Endometrial microvascular endothelial cells (primary cell): ENCODE results near the gene DLG1. TPM values are rescaled to one million over a fixed set of nuclear protein-coding genes. Genes with fewer than 3 reads are reported as not detected.

Source experiments
- in situ Hi-C: cut with HindIII; loops from 2 replicates; pipeline ENCODE4 v1.10.0; 2017; ENCODE audit warnings: low sequenced_read_pairs, low pct_unique_long_range_greater_than_20kb; ENCODE audit errors: inconsistent ontology term
- total RNA-seq: library from RNA; depleted of rRNA; stranded (reverse); fragments of >200 nt; gene quantifications from one replicate; pipeline ENCODE4 v1.2.3, GENCODE V29; 2015; ENCODE audit errors: inconsistent ontology term

DLG1 gene
- total RNA-seq, 1 donor from 2014 or later, result 32.8 TPM

DNA sequence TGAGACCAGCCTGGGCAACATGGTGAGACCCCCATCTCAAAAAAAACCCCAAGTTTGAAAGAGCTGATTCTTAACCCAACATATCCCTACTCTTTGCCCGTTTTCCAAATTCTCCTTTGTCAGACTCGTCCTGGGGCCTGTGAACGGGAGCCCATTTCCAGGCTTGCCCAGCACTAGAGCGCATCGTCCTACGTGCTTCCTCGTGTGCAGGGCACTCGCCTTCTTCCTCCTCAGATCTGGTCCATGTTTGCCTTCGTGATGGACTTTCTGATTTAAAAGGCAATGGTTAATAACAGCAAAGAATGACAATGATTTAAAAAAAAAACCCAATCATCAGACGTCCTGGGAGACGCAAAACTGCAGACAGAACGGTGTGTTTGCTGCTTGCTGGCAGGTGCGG, 278.9 kb downstream of the DLG1 start:
- in situ Hi-C loops, result no loop called here

GRCh38 chr3:197019021-197019420, 279.4 kb downstream of the DLG1 start:
- in situ Hi-C loops, result no loop called here

DNA sequence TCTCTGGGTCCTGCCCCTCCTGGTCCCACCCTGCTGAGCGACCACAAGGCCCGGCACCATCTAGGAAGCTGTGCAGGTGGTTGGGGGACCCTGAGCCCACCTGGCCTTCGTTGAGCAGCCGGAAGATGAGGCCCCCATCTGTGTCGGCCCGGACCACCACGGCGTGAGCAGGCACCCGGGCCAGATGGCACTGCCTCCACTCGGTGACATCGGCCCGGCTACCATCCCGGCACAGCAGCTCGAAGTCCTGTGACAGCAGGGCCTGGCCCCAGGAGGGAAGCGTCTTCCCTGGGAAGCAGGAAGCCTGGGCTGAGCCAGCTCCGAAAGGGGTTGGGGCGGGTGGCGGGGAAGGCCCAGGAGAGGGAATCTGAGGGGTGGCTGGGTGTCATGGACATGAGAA, 281.4 kb downstream of the DLG1 start:
- in situ Hi-C loops, result no loop called here

DNA sequence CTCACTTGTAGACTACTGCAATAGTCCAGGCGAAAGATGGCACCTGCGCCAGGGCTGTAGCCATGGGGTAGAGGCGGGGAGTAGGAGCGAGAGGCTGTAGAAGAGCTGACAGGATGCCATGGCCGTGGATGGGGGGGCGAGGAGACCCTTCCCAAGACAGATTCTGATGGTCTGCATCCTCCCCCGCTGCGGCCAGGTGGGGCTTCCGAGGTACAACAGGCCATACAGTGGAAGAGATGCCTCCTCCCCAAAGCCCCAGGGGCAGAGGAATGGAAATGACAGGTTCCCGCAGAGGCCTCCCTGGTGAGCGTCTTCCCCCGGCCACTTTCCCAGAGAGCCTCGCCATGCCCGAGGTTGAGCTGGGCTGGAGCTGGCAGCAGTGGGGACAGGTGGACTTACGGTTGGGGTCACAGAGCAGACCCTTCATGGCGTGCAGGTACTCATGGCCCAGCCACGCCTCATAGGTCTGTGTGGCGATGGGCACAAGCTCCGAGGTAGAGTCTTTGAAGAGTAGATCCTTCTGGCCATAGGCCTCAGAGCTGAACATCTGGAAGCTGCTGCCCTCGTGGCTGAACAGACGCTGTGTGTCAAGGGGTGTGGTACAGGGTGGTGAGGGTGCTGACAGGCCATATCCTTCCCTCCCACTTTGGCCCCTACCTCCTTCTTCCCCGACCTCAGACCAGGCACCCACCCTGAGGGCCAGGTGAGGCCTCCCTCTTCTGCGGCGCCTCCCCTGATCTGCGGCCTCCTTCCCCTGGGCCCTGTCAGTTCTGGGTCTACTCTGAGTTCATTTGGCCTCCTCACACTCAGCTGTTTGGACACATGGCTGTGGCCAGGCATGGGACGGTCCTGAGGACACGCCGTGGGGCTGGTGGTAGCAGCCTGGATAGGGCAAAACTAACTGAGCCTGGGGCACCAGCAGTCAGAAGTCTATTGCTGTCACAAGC, 282.3 kb downstream of the DLG1 start:
- in situ Hi-C loops, result no loop called here

- in situ Hi-C loops, result no loop called here
Measured at GRCh38 chr3:197014942-197015575, 283.4 kb downstream of the DLG1 start.

GRCh38 chr3:197014024-197014423, 284.4 kb downstream of the DLG1 start:
- in situ Hi-C loops, result no loop called here

- in situ Hi-C loops, result no loop called here
Measured at GRCh38 chr3:197012540-197012883, 285.9 kb downstream of the DLG1 start.

DNA sequence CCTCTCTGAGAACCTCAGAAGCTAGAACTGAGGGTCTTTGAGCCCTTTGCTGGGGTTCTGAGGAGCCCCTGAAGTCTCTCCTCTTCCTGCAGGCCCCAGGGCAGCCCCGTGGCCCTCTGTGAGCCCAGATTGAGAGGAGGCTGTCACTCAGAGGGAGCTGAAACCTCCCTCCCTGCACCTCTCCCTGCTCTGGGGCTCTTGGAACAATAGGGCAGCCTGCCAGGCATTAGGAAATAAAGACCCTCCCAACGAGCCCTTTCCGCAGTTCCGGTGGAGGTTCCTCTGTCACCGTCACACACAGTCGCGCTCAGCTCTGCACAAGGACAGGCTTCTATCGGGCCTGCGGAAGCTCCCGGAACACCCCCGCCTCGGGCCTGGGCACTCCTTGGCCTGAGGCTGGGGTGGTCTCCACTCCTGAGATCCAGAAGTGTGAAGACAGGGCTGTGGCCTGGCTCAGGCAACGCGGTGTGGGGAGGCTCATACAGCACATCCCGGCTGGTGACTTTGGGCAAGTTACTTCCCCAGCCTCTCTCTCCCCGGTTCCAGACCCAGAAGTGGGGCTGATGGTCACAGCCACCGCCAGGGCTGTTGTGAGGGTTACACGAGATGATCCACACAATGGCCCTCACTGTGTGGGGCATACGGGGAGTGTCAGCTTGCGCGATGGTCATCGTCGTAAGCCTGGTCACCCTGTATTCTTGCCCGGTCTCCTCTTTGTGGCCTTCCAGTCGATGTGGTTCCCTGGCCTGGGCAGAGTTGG, 286.5 kb downstream of the DLG1 start:
- in situ Hi-C loops, result no loop called here

DNA sequence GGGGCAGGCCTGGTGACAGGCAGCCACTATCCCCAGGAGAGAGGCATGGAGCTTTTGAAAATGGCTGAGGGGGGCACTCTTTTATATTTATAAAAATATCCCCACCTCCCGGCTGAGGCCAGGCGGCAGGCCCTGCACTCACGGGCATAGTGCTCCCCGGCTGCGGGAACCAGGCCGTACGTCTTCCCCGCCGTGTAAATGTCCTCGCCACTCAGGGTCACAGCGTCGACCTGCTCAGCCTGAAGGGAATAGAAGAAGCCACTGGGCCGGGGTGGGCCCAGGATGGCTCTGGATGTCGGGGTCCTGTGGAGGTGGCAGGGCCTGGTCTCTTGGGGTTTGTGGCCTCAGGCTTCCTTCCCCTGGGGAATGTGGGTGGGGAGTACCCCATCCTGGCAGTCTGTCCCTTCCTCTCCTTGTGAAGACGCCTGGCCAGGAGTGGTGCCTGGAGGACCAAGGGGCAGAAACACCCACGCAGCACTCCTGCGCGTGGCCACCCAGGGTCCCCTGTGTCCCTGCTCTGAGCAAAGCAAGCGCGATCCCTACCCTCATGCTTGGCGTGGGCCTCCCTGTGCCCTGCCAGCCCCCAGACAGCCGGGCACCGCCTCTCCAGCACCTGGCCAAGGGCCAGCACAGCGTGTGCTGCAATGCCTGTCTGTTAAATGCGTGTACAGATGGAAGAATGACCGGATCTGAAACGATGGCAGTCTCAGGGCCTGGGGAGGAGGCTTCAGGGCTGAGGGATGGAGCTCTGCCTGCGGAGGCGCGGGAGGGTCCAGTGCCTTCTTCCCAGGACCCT, 287.7 kb downstream of the DLG1 start:
- in situ Hi-C loops, result no loop called here

GRCh38 chr3:197009532-197010019, 288.8 kb downstream of the DLG1 start:
- in situ Hi-C loops, result no loop called here

DNA sequence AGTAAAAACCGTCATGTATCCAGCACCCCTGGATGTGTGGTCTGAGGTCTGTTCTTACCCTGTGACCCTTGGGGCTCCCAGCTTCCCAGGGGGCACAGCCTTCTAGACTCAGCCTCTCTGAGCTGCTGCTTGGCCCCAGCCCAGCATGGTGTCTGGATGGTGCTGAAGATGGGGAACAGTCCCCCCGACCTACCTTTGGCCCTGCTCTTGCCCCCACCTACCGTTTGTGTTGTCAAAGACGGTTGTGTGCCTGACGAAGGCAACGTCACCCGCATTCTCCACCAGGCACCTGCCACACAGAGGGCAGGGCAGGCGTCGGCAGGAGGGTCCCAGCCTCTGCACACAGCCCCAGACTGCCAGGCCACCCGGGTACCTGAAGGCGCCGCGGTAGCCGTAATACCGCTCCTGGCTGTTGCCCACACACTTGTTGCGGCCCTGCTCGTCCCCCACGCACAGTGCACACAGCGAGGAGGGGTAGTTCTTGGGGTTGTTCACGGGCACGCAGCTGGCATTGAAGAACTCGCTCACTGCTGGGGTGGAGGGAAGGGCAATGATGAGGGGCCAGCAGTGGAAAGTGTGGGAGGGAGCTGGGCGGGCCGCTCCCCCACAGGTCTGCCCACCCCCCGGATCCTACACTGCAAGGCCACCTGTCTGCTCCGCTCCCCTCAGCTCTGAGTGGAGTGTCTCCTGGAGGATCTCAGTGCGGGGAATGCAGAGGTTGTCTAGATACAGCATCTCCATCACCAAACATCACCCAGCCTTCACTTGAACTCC, 289.8 kb downstream of the DLG1 start:
- in situ Hi-C loops, result no loop called here

DNA sequence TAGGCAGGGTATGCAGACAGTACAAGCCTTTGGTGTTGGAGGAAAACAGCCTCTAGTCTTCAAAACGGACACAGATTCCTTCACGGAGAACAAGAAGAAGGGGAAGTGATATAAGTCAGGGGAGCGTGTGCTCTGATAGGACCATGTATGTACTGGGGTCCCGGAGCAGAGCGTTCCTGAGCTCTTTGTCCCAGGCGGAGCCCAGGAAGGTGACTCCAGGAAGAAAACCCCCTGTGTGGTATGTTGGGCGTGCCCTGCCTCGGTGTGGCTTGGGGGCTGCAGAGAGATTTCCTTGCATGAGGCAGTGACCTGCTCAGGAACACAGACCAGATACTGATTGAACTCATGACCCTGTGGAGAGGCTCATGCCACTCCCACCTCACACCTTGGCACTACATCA, 290.5 kb downstream of the DLG1 start:
- in situ Hi-C loops, result no loop called here

GRCh38 chr3:197007296-197007940, 291.0 kb downstream of the DLG1 start:
- in situ Hi-C loops, result no loop called here

DNA sequence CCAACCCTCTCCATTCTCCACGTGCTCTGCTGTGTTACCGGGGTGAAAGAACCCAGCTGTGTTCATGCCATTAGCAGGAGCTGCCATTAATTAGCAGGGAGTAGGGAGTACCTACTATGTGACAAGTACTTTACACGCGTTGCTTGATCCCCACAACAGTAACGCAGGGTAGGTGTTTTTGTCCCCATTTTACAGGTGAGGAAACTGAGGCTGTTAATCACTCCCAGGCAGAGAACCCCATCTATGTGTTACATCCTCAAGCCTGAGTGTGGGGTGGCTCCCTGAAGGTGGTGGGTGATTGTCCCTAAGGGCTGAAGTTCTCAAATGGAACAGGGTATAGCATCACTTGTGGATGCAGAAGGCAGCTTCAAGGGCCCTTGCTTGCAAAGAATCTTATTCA, 291.6 kb downstream of the DLG1 start:
- in situ Hi-C loops, result no loop called here

DNA sequence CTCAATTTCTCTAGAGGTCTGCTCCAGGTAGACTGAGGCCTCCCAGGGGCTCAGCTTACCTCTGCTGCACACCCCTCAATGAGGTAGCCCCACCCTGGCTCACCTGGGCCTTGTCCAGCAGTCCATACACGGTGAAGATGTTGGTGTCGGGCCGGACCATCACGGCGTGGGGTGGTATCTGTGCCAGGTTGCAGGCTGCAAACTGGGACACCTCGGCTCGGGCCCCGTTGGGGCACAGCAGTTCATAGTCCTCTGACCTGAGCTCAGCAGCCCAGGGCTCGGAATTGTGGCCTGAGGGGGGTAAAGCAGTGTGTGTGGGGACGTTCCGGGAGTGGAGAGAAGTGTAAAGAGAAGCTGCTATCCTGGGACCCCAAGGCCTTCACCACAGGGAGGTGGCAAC, 292.0 kb downstream of the DLG1 start:
- in situ Hi-C loops, result no loop called here

GRCh38 chr3:197003461-197004385, 294.7 kb downstream of the DLG1 start:
- in situ Hi-C loops, result no loop called here
